ENCODE results near the gene NCAM2.

DNA sequence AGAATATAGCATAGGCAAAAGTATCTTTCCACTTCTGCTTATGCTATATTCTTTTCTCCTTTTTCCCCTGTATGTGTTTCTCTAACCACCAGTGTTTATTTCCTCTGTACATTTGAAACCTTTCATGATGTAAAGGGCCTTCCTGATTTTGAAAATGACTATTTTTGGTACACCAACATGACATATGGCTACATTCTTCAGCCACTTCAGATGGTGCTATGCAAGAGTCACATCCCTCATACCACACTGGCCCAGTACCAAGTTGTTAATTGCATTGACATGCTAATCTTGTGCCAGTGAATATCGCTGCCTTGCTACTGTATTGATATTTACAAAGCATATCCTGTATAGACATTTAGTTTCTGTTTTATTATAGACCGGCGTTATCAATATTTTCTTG is 408.7 kb downstream of the NCAM2 start:
- TF ChIP-seq, protein P1, sequence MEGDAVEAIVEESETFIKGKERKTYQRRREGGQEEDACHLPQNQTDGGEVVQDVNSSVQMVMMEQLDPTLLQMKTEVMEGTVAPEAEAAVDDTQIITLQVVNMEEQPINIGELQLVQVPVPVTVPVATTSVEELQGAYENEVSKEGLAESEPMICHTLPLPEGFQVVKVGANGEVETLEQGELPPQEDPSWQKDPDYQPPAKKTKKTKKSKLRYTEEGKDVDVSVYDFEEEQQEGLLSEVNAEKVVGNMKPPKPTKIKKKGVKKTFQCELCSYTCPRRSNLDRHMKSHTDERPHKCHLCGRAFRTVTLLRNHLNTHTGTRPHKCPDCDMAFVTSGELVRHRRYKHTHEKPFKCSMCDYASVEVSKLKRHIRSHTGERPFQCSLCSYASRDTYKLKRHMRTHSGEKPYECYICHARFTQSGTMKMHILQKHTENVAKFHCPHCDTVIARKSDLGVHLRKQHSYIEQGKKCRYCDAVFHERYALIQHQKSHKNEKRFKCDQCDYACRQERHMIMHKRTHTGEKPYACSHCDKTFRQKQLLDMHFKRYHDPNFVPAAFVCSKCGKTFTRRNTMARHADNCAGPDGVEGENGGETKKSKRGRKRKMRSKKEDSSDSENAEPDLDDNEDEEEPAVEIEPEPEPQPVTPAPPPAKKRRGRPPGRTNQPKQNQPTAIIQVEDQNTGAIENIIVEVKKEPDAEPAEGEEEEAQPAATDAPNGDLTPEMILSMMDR (conservative IDR thresholded peaks at IDR 0.05; ENCODE audit: low read depth, low read length): no peak
- TF ChIP-seq EZH2 (IDR thresholded peaks at IDR 0.05; ENCODE audit: low read length, unreplicated experiment) (no peak), EZH2phosphoT487 (IDR thresholded peaks at IDR 0.05; ENCODE audit: borderline replicate concordance, low read length) (no peak)

Measured in PC-3 (cell line).